Spleen (tissue), 11 donors: Measurements from ENCODE around the gene RBMS3. TPM values are rescaled to one million over a fixed set of nuclear protein-coding genes. Genes with fewer than 3 reads are reported as not detected.

Experiments used
- DNase-seq: peaks from one replicate; pipeline ENCODE4 v3.0.0-alpha.2; 2020
- H3K27ac ChIP-seq, 8 donors: fragments of 200-600 bp; sonication (generic) in 7 of 8; 1 replicate in 4 of 8; 2 replicates in 4 of 8; pipeline versions ENCODE4 v1.5.0 to v1.8.0; 2016 to 2021; ENCODE audit warnings: inconsistent platforms in 4 of 8, mild to moderate bottlenecking in 4 of 8, moderate library complexity in 1 of 8
- H3K27me3 ChIP-seq, 7 donors: fragments of 200-600 bp; sonication (generic) in 6 of 7; replicated peaks in 1 of 7; 1 replicate in 4 of 7; 2 replicates in 3 of 7; pipeline versions ENCODE4 v1.5.0 to v1.8.0; 2016 to 2021; ENCODE audit warnings: inconsistent platforms in 3 of 7, mild to moderate bottlenecking in 1 of 7
- H3K36me3 ChIP-seq, 6 donors: fragments of 200-600 bp; sonication (generic) in 5 of 6; 1 replicate in 4 of 6; 2 replicates in 2 of 6; pipeline versions ENCODE4 v1.5.0 to v1.8.0; 2016 to 2021; ENCODE audit warnings: inconsistent platforms in 2 of 6
- H3K4me1 ChIP-seq, 6 donors: fragments of 200-600 bp; sonication (generic) in 5 of 6; 1 replicate in 3 of 6; 2 replicates in 3 of 6; pipeline versions ENCODE4 v1.5.0 to v1.8.0; 2016 to 2021; ENCODE audit warnings: inconsistent platforms in 3 of 6
- H3K4me3 ChIP-seq, 8 donors: fragments of 200-600 bp; sonication (generic) in 7 of 8; 1 replicate in 4 of 8; 2 replicates in 4 of 8; pipeline versions ENCODE4 v1.5.0 to v1.8.0; 2016 to 2021; ENCODE audit warnings: inconsistent platforms in 4 of 8, mild to moderate bottlenecking in 4 of 8, moderate library complexity in 2 of 8
- H3K9me3 ChIP-seq, 8 donors: fragments of 200-600 bp; sonication (generic) in 7 of 8; 1 replicate in 4 of 8; 2 replicates in 4 of 8; pipeline versions ENCODE4 v1.5.0 to v1.8.0; 2016 to 2021; ENCODE audit warnings: inconsistent platforms in 4 of 8
- POLR2A ChIP-seq, 3 donors: fragments of 450-650 bp; IDR thresholded peaks; one replicate each; pipeline ENCODE4 v1.5.1; 2017; ENCODE audit warnings: antibody characterized with exemption in 3 of 3, mild to moderate bottlenecking in 1 of 3
- POLR2AphosphoS5 ChIP-seq, 3 donors: sonication (generic); formaldehyde crosslinking; IDR thresholded peaks; one replicate each; pipeline ENCODE4 v1.5.1; 2017; ENCODE audit warnings: antibody characterized with exemption in 3 of 3
- WGBS, 5 donors: extraction: QIAGEN DNeasy Blood & Tissue Kit in 3 of 5; methylation state at CpG; one replicate each; pipeline versions ENCODE4 v1.1.5 to v1.1.7; 2013 to 2018; 5-methylcytosine and 5-hydroxymethylcytosine counted together
- intact Hi-C: fragments of 100-400 bp; cut with DNase I; formaldehyde crosslinking; loops from one replicate; pipeline ENCODE4 v1.15.0; 2023; ENCODE audit warnings: low total_unique reads
- polyA plus RNA-seq, 3 donors: library from polyadenylated mRNA; stranded (reverse); fragments of 200-250 nt; gene quantifications; one replicate each; pipeline ENCODE4 v1.2.1, GENCODE V29; 2013
- total RNA-seq, 7 donors: library from RNA; depleted of rRNA in 3 of 7; stranded (reverse); fragments of >200 nt in 3 of 7; fragmentation: NEBNext Ultra II Directional in 4 of 7; extraction: Animal tissue kit (Norgen Biotek cat#: 25700) in 4 of 7; gene quantifications; one replicate each; pipeline versions ENCODE4 v1.1.0 to v1.2.1, GENCODE V29; 2016 to 2021
- TF ChIP-seq, protein P1 (sequence below), 11 experiments: fragments of 200-600 bp in 7 of 11; fragments of 450-650 bp in 4 of 11; sonication (generic) in 4 of 11; IDR thresholded peaks in 8 of 11; conservative IDR thresholded peaks in 3 of 11; 1 replicate in 7 of 11; 2 replicates in 4 of 11; pipeline versions ENCODE4 v1.4.0 to v1.8.0; 2016 to 2021; ENCODE audit warnings: antibody characterized with exemption in 11 of 11, inconsistent platforms in 4 of 11, mild to moderate bottlenecking in 1 of 11
- donor health status: healthy with polysubstance abuse.
- donor health status: DM: no; HTN: no; CAD: no; lungs with moderate emphysema.
- donor health status: DM: no; HTN: no; CAD: no.
- donor health status: Bipolar disorder and iron deficiency.
- donor health status: healthy.
- donor health status: DM: no; HTN: no; CAD: no.
- donor health status: DM: yes; HTN: yes; CAD: no.

RBMS3 gene
- total and polyA plus RNA-seq, 10 donors: 2.6 to 81.9 (median 52.5) TPM

DNA sequence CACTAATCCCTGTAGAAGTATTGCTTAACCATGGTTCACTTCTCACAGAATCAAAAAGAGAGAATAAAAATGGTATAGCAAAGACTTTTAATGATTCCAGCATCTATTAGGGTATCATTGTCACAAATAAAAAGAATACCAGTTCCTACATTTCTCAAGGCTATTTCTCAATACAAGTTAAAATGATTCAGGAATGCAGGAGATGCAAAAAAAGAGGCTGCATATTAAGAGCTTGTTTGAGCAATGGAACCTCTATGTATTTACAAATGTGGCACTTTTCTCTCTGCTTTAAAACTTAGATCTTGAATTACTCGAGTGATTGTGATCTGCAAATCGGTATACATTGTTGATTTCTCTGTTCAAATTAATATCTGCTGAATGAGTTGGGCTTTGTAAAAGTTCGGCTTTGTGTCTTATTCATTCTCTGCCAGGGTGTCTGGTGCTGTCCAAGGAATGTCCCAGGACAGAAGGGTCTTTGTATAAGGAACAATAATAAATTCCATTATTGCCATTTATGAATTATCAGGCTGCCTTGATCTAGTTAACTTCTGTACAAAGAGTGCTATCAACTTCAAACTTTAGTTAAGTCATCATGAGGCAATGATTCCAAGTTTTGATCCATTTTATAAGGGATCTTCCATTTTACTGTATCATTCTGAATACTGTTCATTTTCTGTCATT lies 364.2 kb downstream of the RBMS3 start:
- DNase-seq: no peak
- WGBS, 5 donors: 83 to 91% (median 88%) methylated on average over 3 of the region's 3 CpGs
- Histone ChIP-seq H3K27me3 (no peaks in the 10 kb centered on the region), H3K4me1 (peaks cover 0 to 10% (median 3%) of the 10 kb centered on the region in 6 donors), H3K36me3 (no peaks in the 10 kb centered on the region), H3K9me3 (no peaks in the 10 kb centered on the region), H3K27ac (no peak overlapping the region), H3K4me3 (no peak overlapping the region)
- TF ChIP-seq POLR2A (IDR thresholded peaks at IDR 0.05) (no peak), POLR2AphosphoS5 (IDR thresholded peaks at IDR 0.05) (no peak)
- TF ChIP-seq, protein P1, sequence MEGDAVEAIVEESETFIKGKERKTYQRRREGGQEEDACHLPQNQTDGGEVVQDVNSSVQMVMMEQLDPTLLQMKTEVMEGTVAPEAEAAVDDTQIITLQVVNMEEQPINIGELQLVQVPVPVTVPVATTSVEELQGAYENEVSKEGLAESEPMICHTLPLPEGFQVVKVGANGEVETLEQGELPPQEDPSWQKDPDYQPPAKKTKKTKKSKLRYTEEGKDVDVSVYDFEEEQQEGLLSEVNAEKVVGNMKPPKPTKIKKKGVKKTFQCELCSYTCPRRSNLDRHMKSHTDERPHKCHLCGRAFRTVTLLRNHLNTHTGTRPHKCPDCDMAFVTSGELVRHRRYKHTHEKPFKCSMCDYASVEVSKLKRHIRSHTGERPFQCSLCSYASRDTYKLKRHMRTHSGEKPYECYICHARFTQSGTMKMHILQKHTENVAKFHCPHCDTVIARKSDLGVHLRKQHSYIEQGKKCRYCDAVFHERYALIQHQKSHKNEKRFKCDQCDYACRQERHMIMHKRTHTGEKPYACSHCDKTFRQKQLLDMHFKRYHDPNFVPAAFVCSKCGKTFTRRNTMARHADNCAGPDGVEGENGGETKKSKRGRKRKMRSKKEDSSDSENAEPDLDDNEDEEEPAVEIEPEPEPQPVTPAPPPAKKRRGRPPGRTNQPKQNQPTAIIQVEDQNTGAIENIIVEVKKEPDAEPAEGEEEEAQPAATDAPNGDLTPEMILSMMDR (IDR thresholded peaks at IDR 0.05 in 8 of 11, conservative IDR thresholded peaks at IDR 0.05 in 3 of 11): no peak
- intact Hi-C loops: no loop called here

DNA sequence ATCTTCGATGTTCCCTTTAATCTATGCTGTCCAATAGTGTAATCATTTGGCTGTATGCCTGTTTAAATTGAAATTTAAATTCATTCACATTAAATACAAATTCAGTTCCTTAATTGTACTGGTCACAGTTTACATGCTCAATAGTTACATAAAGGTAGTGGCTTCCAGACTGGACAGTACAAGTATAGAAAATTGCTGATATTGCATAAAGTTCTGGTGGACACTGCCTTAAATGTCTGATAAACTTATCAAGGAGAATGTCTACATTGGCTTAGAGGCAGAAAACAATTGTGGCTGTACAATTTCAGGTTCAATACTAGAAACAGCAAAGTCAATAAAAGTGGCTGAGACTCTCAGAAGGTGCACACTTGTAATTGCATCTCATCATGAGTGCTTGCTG lies 365.2 kb downstream of the RBMS3 start:
- Histone ChIP-seq H3K27ac (no peak overlapping the region), H3K4me1 (peaks cover 0 to 10% (median 3%) of the 10 kb centered on the region in 6 donors), H3K4me3 (no peak overlapping the region), H3K36me3 (no peaks in the 10 kb centered on the region), H3K9me3 (no peaks in the 10 kb centered on the region), H3K27me3 (no peaks in the 10 kb centered on the region)
- intact Hi-C loops: no loop called here
- TF ChIP-seq POLR2AphosphoS5 (IDR thresholded peaks at IDR 0.05) (no peak), POLR2A (IDR thresholded peaks at IDR 0.05) (no peak)
- TF ChIP-seq, protein P1 (IDR thresholded peaks at IDR 0.05 in 8 of 11, conservative IDR thresholded peaks at IDR 0.05 in 3 of 11): no peak
- no peak for DNase-seq
- 83 to 93% (median 91%) methylated on average over 1 of the region's 1 CpG for WGBS, 5 donors

DNA sequence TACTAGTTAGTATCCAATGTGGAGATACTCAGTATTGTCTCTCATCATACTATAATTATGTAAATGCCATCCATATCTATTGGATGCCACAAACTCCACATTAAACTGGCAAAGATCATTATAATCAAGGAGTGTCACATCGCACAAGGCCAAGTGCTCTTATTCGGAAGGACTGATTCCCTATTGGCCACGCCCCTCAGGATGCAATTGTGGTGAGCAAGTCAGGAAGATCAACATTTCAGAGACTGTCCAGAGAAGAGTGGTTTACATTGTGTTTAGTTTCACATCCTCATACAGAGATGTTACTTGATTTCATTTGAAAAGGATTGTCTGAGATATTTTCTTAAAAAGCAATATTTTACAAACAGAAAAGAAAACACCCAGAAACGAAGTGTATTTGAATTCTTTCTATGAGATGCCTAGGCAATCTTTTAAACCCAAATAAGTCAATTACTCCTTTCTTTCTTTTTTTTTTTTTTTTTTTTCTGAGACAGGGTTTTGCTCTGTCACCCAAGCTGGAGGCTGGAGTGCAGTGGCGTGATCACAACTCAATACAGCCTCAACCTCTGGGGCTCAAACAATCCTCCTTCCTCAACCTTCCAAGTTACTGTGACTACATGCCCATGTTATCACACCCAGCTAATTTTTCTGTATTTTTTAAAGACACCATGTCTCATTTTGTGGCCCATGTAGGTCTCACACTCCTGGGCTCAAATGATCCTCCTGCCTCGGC lies 369.1 kb downstream of the RBMS3 start:
- TF ChIP-seq POLR2A (IDR thresholded peaks at IDR 0.05) (no peak), POLR2AphosphoS5 (IDR thresholded peaks at IDR 0.05) (no peak)
- TF ChIP-seq, protein P1 (IDR thresholded peaks at IDR 0.05 in 8 of 11, conservative IDR thresholded peaks at IDR 0.05 in 3 of 11): no peak

GRCh38 chr3:29653680-29654079 lies 372.8 kb downstream of the RBMS3 start:
- 74 to 82% (median 81%) methylated on average over 4 of the region's 4 CpGs for WGBS, 5 donors
- intact Hi-C loops: no loop called here
- Histone ChIP-seq H3K9me3 (no peaks in the 10 kb centered on the region), H3K4me3 (no peak overlapping the region), H3K27ac (no peak overlapping the region), H3K36me3 (no peaks in the 10 kb centered on the region), H3K27me3 (no peaks in the 10 kb centered on the region), H3K4me1 (peaks cover 0 to 7% (median 0%) of the 10 kb centered on the region in 6 donors)
- TF ChIP-seq, protein P1 (IDR thresholded peaks at IDR 0.05 in 8 of 11, conservative IDR thresholded peaks at IDR 0.05 in 3 of 11): no peak
- TF ChIP-seq POLR2A (IDR thresholded peaks at IDR 0.05) (no peak), POLR2AphosphoS5 (IDR thresholded peaks at IDR 0.05) (no peak)
- DNase-seq: no peak

More for the DNA sequence above, 369.1 kb downstream of the RBMS3 start:
- intact Hi-C loops: no loop called here
- no peak for DNase-seq
- no peaks in the 10 kb centered on the region for H3K9me3 ChIP-seq
- no peak overlapping the region for H3K4me3 ChIP-seq
- H3K27me3 ChIP-seq: no peaks in the 10 kb centered on the region
- 60 to 66% (median 63%) methylated on average over 6 of the region's 6 CpGs for WGBS, 5 donors
- peaks cover 0 to 7% (median 0%) of the 10 kb centered on the region in 6 donors for H3K4me1 ChIP-seq
- no peak overlapping the region for H3K27ac ChIP-seq
- H3K36me3 ChIP-seq: no peaks in the 10 kb centered on the region
